BE2C (cell line): ENCODE results near the gene GBA2.

Experiments
- DNase-seq: peaks from one replicate; pipeline ENCODE4 v3.0.0-alpha.2; 2020
- H3K27me3 ChIP-seq: fragments of 250-450 bp; sonication (Bioruptor Pico); 2 replicates; pipeline ENCODE4 v1.5.1; 2020; ENCODE audit warnings: mild to moderate bottlenecking
- H3K36me3 ChIP-seq: fragments of 250-450 bp; sonication (Bioruptor Pico); 2 replicates; pipeline ENCODE4 v1.5.1; 2020; ENCODE audit warnings: mild to moderate bottlenecking
- H3K4me1 ChIP-seq: fragments of 250-450 bp; sonication (Bioruptor Pico); 2 replicates; pipeline ENCODE4 v1.5.1; 2020
- H3K4me3 ChIP-seq: 2 replicates; pipeline ENCODE4 v1.5.1; 2011; ENCODE audit warnings: low read depth, low read length
- H3K9me3 ChIP-seq: fragments of 250-450 bp; sonication (Bioruptor Pico); 2 replicates; pipeline ENCODE4 v1.5.1; 2020
- CTCF ChIP-seq: IDR thresholded peaks from 2 replicates; pipeline ENCODE4 v1.5.1; 2012; ENCODE audit warnings: mild to moderate bottlenecking, low read depth, low read length

GBA2 gene

GRCh38 chr9:35729101-35729500 is 19.9 kb downstream of the GBA2 start:
- DNase-seq: no peak
- TF ChIP-seq CTCF: no peak
- Histone ChIP-seq H3K4me3 (no peak overlapping the region), H3K36me3 (peaks cover 15% of the 10 kb centered on the region), H3K9me3 (no peaks in the 10 kb centered on the region), H3K4me1 (peaks cover 9% of the 10 kb centered on the region), H3K27me3 (no peaks in the 10 kb centered on the region)

GRCh38 chr9:35728041-35728971 is 20.7 kb downstream of the GBA2 start:
- H3K27me3 ChIP-seq: no peaks in the 10 kb centered on the region
- H3K4me3 ChIP-seq: no peak overlapping the region
- H3K9me3 ChIP-seq: no peaks in the 10 kb centered on the region
- no peak for DNase-seq
- no peak for TF ChIP-seq CTCF
- peaks cover 22% of the 10 kb centered on the region for H3K36me3 ChIP-seq
- peaks cover 9% of the 10 kb centered on the region for H3K4me1 ChIP-seq

- TF ChIP-seq CTCF: no peak
- Histone ChIP-seq H3K4me1 (peaks cover 9% of the 10 kb centered on the region), H3K27me3 (no peaks in the 10 kb centered on the region), H3K36me3 (peaks cover 24% of the 10 kb centered on the region), H3K4me3 (no peak overlapping the region), H3K9me3 (no peaks in the 10 kb centered on the region)
- DNase-seq: no peak
These were observed 21.4 kb downstream of the GBA2 start for GRCh38 chr9:35727676-35728040.

- Histone ChIP-seq H3K4me1 (peaks cover 9% of the 10 kb centered on the region), H3K9me3 (no peaks in the 10 kb centered on the region), H3K4me3 (no peak overlapping the region), H3K27me3 (no peaks in the 10 kb centered on the region), H3K36me3 (peaks cover 29% of the 10 kb centered on the region)
- no peak for DNase-seq
- no peak for TF ChIP-seq CTCF
These were observed 22.1 kb downstream of the GBA2 start for GRCh38 chr9:35726931-35727330.

GRCh38 chr9:35725362-35725761 is 23.7 kb downstream of the GBA2 start:
- Histone ChIP-seq H3K36me3 (peaks cover 40% of the 10 kb centered on the region), H3K4me3 (no peak overlapping the region), H3K27me3 (no peaks in the 10 kb centered on the region), H3K4me1 (no peaks in the 10 kb centered on the region; the same call in 1 of the 2 replicates), H3K9me3 (no peaks in the 10 kb centered on the region)
- no peak for TF ChIP-seq CTCF
- no peak for DNase-seq

GRCh38 chr9:35723908-35724307 is 25.1 kb downstream of the GBA2 start:
- Histone ChIP-seq H3K4me1 (no peaks in the 10 kb centered on the region; the same call in 1 of the 2 replicates), H3K9me3 (no peaks in the 10 kb centered on the region), H3K4me3 (no peak overlapping the region), H3K36me3 (peaks cover 54% of the 10 kb centered on the region), H3K27me3 (no peaks in the 10 kb centered on the region)
- no peak for DNase-seq
- TF ChIP-seq CTCF: no peak
